ENCODE measurements around the gene WASHC1. TPM values are rescaled to one million over a fixed set of nuclear protein-coding genes. Genes with fewer than 3 reads are reported as not detected.
"Not testable (repeated sequence)": the region's sequence is repeated elsewhere in the genome, so short reads cannot be mapped to it uniquely, and the experiment has no call there.

WASHC1 gene
- total RNA-seq = 10 to 100 TPM; 22.8 to 24.7 TPM

DNA sequence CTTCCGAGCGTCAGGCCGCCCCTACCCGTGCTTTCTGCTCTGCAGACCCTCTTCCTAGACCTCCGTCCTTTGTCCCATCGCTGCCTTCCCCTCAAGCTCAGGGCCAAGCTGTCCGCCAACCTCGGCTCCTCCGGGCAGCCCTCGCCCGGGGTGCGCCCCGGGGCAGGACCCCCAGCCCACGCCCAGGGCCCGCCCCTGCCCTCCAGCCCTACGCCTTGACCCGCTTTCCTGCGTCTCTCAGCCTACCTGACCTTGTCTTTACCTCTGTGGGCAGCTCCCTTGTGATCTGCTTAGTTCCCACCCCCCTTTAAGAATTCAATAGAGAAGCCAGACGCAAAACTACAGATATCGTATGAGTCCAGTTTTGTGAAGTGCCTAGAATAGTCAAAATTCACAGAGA, at the start of gene WASHC1:
WASHC1 (minus strand) TSS at position 101 of the 400 bp plus-strand sequence. CDS start 4,457 bp downstream, outside the sequence.
- H3K9me3 Mint-ChIP-seq (ENCODE audit: insufficient read depth); DNase-seq; H3K27ac Mint-ChIP-seq; CTCF ChIA-PET; ATAC-seq; H3K36me3 Mint-ChIP-seq (ENCODE audit: low read depth); H3K27me3 Mint-ChIP-seq (ENCODE audit: low read depth); H3K4me1 Mint-ChIP-seq (ENCODE audit: low read depth); POLR2A ChIA-PET: not testable (repeated sequence)
- H3K4me3 Mint-ChIP-seq = peak within 1 kb of the TSS; percentile 28

DNA sequence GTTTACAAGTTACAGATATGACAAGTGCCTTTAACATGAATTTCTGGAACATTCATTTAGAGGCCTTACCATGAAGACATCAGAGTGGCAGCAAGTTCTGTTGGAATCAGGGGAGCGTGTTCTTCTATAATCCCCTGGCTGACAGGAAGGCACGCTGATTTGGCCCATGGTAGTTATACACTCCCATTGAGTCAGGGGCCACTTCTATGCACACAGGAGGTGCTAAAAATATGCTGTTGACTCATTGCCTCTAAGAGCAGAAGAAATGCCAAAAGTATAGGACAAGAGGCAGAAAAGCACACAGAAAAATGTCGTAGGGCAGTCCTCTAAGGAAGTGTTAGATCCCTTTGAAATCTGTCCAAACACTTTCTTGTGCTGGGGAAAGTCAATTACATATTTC, 49.1 kb upstream of the WASHC1 start:
- H3K36me3 Mint-ChIP-seq (ENCODE audit: low read depth) = not testable (repeated sequence)
- peaks cover 22% of the 10 kb centered on the region for H3K27me3 Mint-ChIP-seq (ENCODE audit: low read depth)

DNA sequence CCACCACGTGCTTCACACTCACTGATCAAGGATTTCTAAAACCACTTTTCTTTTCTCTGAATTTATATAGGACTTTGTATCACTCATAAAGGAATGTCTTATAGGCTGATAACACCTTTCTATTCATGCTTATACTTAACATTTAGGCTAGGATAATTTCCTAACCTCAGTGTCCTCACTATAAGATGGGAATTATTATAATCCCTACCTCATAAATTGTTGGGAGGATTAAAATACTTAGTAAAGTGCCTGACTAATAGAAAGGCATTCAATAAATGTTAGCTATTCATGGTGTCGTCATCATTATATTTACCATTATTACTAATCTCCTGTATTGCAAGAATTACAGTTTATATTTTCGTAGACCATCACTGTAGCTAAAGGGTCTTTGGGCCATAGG, 47.1 kb upstream of the WASHC1 start:
- H3K9me3 Mint-ChIP-seq (ENCODE audit: insufficient read depth); ATAC-seq; H3K4me1 Mint-ChIP-seq (ENCODE audit: low read depth); CTCF ChIA-PET; DNase-seq; H3K36me3 Mint-ChIP-seq (ENCODE audit: low read depth); H3K4me3 Mint-ChIP-seq; POLR2A ChIA-PET; H3K27ac Mint-ChIP-seq: not testable (repeated sequence)
- H3K27me3 Mint-ChIP-seq (ENCODE audit: low read depth) = peaks cover 24% of the 10 kb centered on the region

More for the DNA sequence above, 49.1 kb upstream of the WASHC1 start:
- ATAC-seq; H3K9me3 Mint-ChIP-seq (ENCODE audit: insufficient read depth); DNase-seq; H3K27ac Mint-ChIP-seq; POLR2A ChIA-PET; CTCF ChIA-PET; H3K4me3 Mint-ChIP-seq; H3K4me1 Mint-ChIP-seq (ENCODE audit: low read depth): not testable (repeated sequence)

- H3K27ac Mint-ChIP-seq; DNase-seq; H3K4me1 Mint-ChIP-seq (ENCODE audit: low read depth); H3K9me3 Mint-ChIP-seq (ENCODE audit: insufficient read depth); H3K36me3 Mint-ChIP-seq (ENCODE audit: low read depth); CTCF ChIA-PET; POLR2A ChIA-PET; ATAC-seq: not testable (repeated sequence)
- H3K4me3 Mint-ChIP-seq = peak overlapping the region; percentile 31
- H3K27me3 Mint-ChIP-seq (ENCODE audit: low read depth) = peaks cover 21% of the 10 kb centered on the region
Measured at GRCh38 chr9:73900-74525, 44.8 kb upstream of the WASHC1 start.

- ATAC-seq = peak; percentile 77
- Mint-ChIP-seq H3K27me3 (ENCODE audit: low read depth) (peaks cover 21% of the 10 kb centered on the region), H3K4me3 (peak overlapping the region; percentile 54)
- H3K36me3 Mint-ChIP-seq (ENCODE audit: low read depth); DNase-seq; POLR2A ChIA-PET; H3K27ac Mint-ChIP-seq; CTCF ChIA-PET; H3K9me3 Mint-ChIP-seq (ENCODE audit: insufficient read depth); H3K4me1 Mint-ChIP-seq (ENCODE audit: low read depth): not testable (repeated sequence)
Measured at GRCh38 chr9:73076-73899, 44.0 kb upstream of the WASHC1 start.

DNA sequence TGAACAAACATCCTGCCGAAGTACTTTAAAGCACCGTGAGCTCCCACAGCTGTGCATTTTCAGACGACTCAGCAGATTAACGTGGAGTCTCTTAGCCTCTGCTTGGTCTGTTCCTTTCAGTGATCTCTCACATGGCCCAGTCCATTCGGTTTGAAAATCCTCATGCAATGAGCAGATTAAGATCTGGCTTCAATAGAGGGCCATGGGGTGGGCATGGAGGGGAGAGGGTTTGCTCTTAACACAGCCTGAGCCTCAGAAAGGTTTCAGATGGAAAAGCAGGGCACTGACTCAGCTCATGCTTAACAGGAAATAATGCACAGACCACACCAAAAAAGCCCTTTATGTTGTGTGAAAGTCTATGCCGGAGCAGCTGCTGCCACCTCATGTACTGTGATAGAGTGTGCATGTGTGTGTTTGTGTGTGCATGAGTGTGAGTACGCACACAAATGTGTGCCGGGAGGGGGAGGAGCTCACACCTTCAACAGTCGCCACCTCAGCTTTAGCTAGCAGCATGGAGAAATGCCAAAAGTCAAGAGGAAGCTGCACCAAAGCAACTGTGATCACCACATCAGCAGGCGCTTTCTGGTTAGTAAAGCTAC, 33.9 kb upstream of the WASHC1 start:
- H3K36me3 Mint-ChIP-seq (ENCODE audit: low read depth); H3K27me3 Mint-ChIP-seq (ENCODE audit: low read depth); POLR2A ChIA-PET; H3K9me3 Mint-ChIP-seq (ENCODE audit: insufficient read depth); CTCF ChIA-PET; H3K4me1 Mint-ChIP-seq (ENCODE audit: low read depth): not testable (repeated sequence)
- Mint-ChIP-seq H3K27ac (peak overlapping the region; percentile 74), H3K4me3 (peak overlapping the region; percentile 60)
- DNase-seq (peak; percentile 57), ATAC-seq (peak; percentile 95)

- H3K36me3 Mint-ChIP-seq (ENCODE audit: low read depth); H3K27me3 Mint-ChIP-seq (ENCODE audit: low read depth); H3K27ac Mint-ChIP-seq; H3K4me1 Mint-ChIP-seq (ENCODE audit: low read depth); CTCF ChIA-PET; DNase-seq; H3K4me3 Mint-ChIP-seq; H3K9me3 Mint-ChIP-seq (ENCODE audit: insufficient read depth); ATAC-seq; POLR2A ChIA-PET: not testable (repeated sequence)
Measured at GRCh38 chr9:52678-53077, 23.4 kb upstream of the WASHC1 start.

- H3K4me1 Mint-ChIP-seq (ENCODE audit: low read depth); H3K27me3 Mint-ChIP-seq (ENCODE audit: low read depth); ATAC-seq; CTCF ChIA-PET; POLR2A ChIA-PET; H3K4me3 Mint-ChIP-seq; H3K9me3 Mint-ChIP-seq (ENCODE audit: insufficient read depth); H3K27ac Mint-ChIP-seq; DNase-seq; H3K36me3 Mint-ChIP-seq (ENCODE audit: low read depth): not testable (repeated sequence)
Measured at GRCh38 chr9:48190-48842, 19.1 kb upstream of the WASHC1 start.

- ATAC-seq; H3K9me3 Mint-ChIP-seq (ENCODE audit: insufficient read depth); H3K4me3 Mint-ChIP-seq; H3K27ac Mint-ChIP-seq; DNase-seq; H3K4me1 Mint-ChIP-seq (ENCODE audit: low read depth); H3K36me3 Mint-ChIP-seq (ENCODE audit: low read depth); POLR2A ChIA-PET; CTCF ChIA-PET: not testable (repeated sequence)
- H3K27me3 Mint-ChIP-seq (ENCODE audit: low read depth) = peaks cover 14% of the 10 kb centered on the region
Measured at GRCh38 chr9:46639-47271, 17.5 kb upstream of the WASHC1 start.

DNA sequence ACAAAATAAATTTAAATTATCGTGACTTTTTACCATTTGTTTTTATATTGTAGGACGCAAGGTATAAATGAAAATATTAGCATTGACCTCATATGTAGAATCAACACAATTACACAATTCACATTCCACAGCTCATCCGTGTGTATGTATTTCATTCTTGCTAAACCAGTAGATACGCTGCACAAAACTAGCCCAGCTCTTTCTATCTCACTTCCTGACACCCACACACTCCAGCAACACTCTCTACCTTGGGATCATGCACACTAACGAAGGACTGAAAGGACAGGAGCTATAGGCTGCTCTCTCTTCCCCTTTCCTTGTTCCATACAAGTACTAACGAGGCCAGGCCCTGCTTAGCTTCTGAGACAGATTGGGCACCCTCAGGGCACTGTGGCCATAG, 16.9 kb upstream of the WASHC1 start:
- H3K9me3 Mint-ChIP-seq (ENCODE audit: insufficient read depth); H3K4me3 Mint-ChIP-seq; CTCF ChIA-PET; DNase-seq; H3K27ac Mint-ChIP-seq; H3K4me1 Mint-ChIP-seq (ENCODE audit: low read depth); POLR2A ChIA-PET; H3K36me3 Mint-ChIP-seq (ENCODE audit: low read depth); ATAC-seq: not testable (repeated sequence)
- peaks cover 16% of the 10 kb centered on the region for H3K27me3 Mint-ChIP-seq (ENCODE audit: low read depth)

- H3K4me3 Mint-ChIP-seq; H3K36me3 Mint-ChIP-seq (ENCODE audit: low read depth); ATAC-seq; H3K27ac Mint-ChIP-seq; CTCF ChIA-PET; H3K9me3 Mint-ChIP-seq (ENCODE audit: insufficient read depth); DNase-seq; POLR2A ChIA-PET; H3K4me1 Mint-ChIP-seq (ENCODE audit: low read depth): not testable (repeated sequence)
- peaks cover 16% of the 10 kb centered on the region for H3K27me3 Mint-ChIP-seq (ENCODE audit: low read depth)
Measured at GRCh38 chr9:45180-45878, 16.1 kb upstream of the WASHC1 start.

All from activated CD8-positive, alpha-beta T cell treated with anti-CD3 and anti-CD28 coated beads, Interleukin-2, amount 10 ng/mL, durations not matched to agents 7 days and 5 days (primary cell).